Activated T-helper 1 cell treated with anti-CD3 and anti-CD28 coated beads, Interleukin-12 subunit alpha, Interleukin-12 subunit beta, Interleukin-2, Interleukin-4 antibody, amounts not matched to agents 30 ng/mL and 10 ng/mL and 1 ng/mL, durations not matched to agents 14 hours and 24 hours and 36 hours (primary cell): ENCODE data around the gene PAXIP1. TPM values are rescaled to one million over a fixed set of nuclear protein-coding genes. Genes with fewer than 3 reads are reported as not detected.

Source experiments
- DNase-seq: peaks from one replicate; pipeline ENCODE4 v3.0.0; 2021; ENCODE audit warnings: low spot score
- H3K27ac Mint-ChIP-seq: one replicate; pipeline ENCODE4 v1.8.0; 2021; ENCODE audit warnings: mild to moderate bottlenecking, mixed read lengths
- H3K27me3 Mint-ChIP-seq: one replicate; pipeline ENCODE4 v1.8.0; 2022; ENCODE audit warnings: mild to moderate bottlenecking, moderate library complexity, mixed read lengths; ENCODE audit not compliant: insufficient read depth
- H3K36me3 Mint-ChIP-seq: one replicate; pipeline ENCODE4 v1.8.0; 2021; ENCODE audit warnings: low read depth, mixed read lengths
- H3K4me1 Mint-ChIP-seq: one replicate; pipeline ENCODE4 v1.8.0; 2021; ENCODE audit warnings: low read depth, mixed read lengths
- H3K4me3 Mint-ChIP-seq: one replicate; pipeline ENCODE4 v1.8.0; 2021; ENCODE audit warnings: mild to moderate bottlenecking, moderate library complexity, mixed read lengths
- H3K9me3 Mint-ChIP-seq: one replicate; pipeline ENCODE4 v1.8.0; 2021; ENCODE audit warnings: mixed read lengths
- intact Hi-C: fragments of 100-400 bp; cut with micrococcal nuclease; formaldehyde crosslinking; loops from one replicate; pipeline ENCODE4 v1.15.1; 2024
- total RNA-seq: library from RNA; stranded (reverse); gene quantifications from 2 replicates; pipeline ENCODE4 v1.2.3, GENCODE V29; 2022

PAXIP1 gene
- total RNA-seq, 1 donor from 2014 or later: 36.2 TPM

GRCh38 chr7:154903083-154903731 lies 99.7 kb downstream of the PAXIP1 start:
- no peak for DNase-seq
- H3K27me3 Mint-ChIP-seq: no peaks in the 10 kb centered on the region
- H3K4me1 Mint-ChIP-seq: no peaks in the 10 kb centered on the region
- no peaks in the 10 kb centered on the region for H3K36me3 Mint-ChIP-seq
- H3K27ac Mint-ChIP-seq: no peak overlapping the region
- intact Hi-C loops: no loop called here
- no peak overlapping the region for H3K4me3 Mint-ChIP-seq
- no peaks in the 10 kb centered on the region for H3K9me3 Mint-ChIP-seq

- H3K4me1 Mint-ChIP-seq: no peaks in the 10 kb centered on the region
Measured at GRCh38 chr7:154902600-154903082, 100.3 kb downstream of the PAXIP1 start.

GRCh38 chr7:154899862-154900261 lies 103.1 kb downstream of the PAXIP1 start:
- no peaks in the 10 kb centered on the region for H3K27me3 Mint-ChIP-seq
- no peaks in the 10 kb centered on the region for H3K36me3 Mint-ChIP-seq
- intact Hi-C loops: no loop called here
- no peak overlapping the region for H3K4me3 Mint-ChIP-seq
- no peak for DNase-seq
- H3K9me3 Mint-ChIP-seq: no peaks in the 10 kb centered on the region
- no peaks in the 10 kb centered on the region for H3K4me1 Mint-ChIP-seq
- H3K27ac Mint-ChIP-seq: no peak overlapping the region

More at GRCh38 chr7:154902600-154903082, 100.3 kb downstream of the PAXIP1 start:
- no peak overlapping the region for H3K4me3 Mint-ChIP-seq
- no peak for DNase-seq
- no peak overlapping the region for H3K27ac Mint-ChIP-seq
- intact Hi-C loops: no loop called here
- no peaks in the 10 kb centered on the region for H3K27me3 Mint-ChIP-seq
- no peaks in the 10 kb centered on the region for H3K9me3 Mint-ChIP-seq
- no peaks in the 10 kb centered on the region for H3K36me3 Mint-ChIP-seq

DNA sequence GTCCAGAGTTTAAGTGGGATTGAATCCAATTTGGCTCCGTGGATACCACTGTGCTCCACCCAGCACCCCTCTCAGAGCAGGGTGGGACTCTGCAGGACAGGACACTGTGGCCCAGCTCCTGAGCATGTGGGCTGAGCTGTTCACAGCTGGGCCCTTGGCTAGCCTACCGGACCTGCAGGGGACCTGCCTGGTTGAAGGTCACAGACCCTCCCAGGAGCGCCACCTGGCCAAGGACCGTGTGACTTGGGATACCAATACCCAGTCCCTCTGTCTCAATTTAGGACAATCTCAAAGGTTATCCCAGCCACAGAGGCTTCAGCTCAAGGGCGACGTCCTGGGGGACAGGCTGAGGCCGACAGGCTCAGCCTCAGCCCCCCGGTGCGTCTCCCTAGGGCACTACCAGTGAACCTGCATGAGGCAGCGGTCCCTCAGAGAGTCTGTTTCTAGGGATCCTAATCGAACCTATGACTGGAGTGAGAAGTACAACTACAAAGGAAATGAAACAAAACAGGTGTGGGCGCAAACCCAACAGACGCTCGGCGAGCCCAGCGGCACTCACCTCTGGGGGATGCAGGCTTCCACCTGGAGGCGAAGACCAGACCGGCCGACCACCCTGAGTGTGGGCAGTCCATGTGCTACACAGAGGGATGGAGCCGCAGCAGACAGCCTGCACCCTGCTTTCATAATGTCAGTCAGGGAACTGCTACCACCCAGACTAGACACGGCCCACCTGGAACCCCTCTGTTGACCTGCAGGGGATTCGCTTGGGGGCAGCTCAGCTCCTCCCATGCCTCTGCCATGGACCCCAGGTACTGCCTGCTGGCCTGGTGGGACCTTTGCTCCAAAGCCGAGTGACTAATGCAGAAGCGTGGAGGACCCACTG lies 103.7 kb downstream of the PAXIP1 start:
- intact Hi-C loops: no loop called here
- H3K4me1 Mint-ChIP-seq: no peaks in the 10 kb centered on the region
- no peak for DNase-seq
- no peak overlapping the region for H3K4me3 Mint-ChIP-seq
- H3K27me3 Mint-ChIP-seq: no peaks in the 10 kb centered on the region
- no peaks in the 10 kb centered on the region for H3K9me3 Mint-ChIP-seq
- H3K36me3 Mint-ChIP-seq: no peaks in the 10 kb centered on the region
- H3K27ac Mint-ChIP-seq: no peak overlapping the region

GRCh38 chr7:154896076-154896475 lies 106.8 kb downstream of the PAXIP1 start:
- DNase-seq: no peak
- intact Hi-C loops: no loop called here
- Mint-ChIP-seq H3K4me3 (no peak overlapping the region), H3K27ac (no peak overlapping the region), H3K4me1 (no peaks in the 10 kb centered on the region), H3K36me3 (no peaks in the 10 kb centered on the region), H3K9me3 (no peaks in the 10 kb centered on the region), H3K27me3 (no peaks in the 10 kb centered on the region)

Other genes with a start within 250 kb of the PAXIP1 start
- not detected in 2 replicates for gene HTR5A, start 67.2 kb upstream of the PAXIP1 start, total RNA-seq